SK-N-DZ (cell line): ENCODE data around the gene NOL6.
"Not testable (repeated sequence)": the region's sequence is repeated elsewhere in the genome, so short reads cannot be mapped to it uniquely, and the experiment has no call there.

ENCODE experiments used
- DNase-seq: peaks from one replicate; pipeline ENCODE4 v3.0.0-alpha.2; 2015; ENCODE audit warnings: low spot score

NOL6 gene

DNA sequence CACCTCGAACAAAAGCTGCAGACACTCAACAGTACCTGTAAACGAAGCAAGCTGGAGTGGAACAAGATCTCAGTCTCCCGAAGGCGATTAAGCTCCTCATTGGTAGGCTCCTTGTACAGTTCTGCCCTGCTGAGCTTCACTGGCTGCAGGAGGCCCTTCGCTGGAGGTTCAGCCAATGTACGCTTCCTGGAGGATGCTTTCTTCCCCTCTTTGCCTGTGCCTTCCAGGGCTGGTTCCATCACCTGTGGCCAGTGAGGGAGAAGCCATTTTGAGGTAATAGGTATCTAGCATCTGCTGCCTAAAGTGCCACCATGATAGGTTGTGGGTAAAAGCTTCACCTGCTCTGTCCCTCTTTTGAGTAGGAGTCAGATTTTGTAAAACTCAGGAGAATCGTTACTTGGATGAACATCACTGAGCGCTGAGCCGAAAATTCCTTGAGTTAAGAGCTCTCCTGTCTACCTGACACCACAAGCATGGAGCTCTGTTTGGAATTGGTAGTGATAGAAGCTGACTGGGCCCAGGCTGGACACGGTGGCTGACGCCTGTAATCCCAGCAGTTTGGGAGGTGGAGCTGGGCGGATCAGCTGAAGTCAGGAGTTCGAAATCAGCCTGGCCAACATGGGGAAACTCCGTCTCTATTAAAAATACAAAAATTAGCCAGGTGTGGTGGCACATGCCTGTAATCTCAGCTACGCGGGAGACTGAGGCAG is 1.4 kb downstream of the NOL6 start:
- DNase-seq: no peak

DNA sequence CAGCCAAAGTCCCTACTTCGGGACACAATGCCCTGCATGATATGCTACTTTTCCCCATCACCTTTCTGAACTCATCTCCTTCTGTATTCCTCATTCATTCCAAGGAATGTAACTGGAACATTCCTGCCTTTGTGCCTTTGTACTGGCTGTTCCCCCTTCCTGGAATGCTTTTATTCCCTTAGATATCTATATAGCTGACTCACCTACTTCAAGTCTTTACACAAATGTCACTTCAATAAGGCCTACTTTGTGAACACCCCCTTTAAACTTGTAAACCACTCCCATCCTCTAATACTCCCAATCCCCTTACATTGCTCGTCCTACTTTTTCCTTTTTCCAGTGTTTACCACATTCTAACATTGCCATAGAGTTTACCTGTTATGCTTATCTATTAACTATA is 2.4 kb downstream of the NOL6 start:
- no peak for DNase-seq

GRCh38 chr9:33469891-33470290 is 3.8 kb downstream of the NOL6 start:
- no peak for DNase-seq

- no peak for DNase-seq
Observed at GRCh38 chr9:33468797-33469621, 4.7 kb downstream of the NOL6 start.

DNA sequence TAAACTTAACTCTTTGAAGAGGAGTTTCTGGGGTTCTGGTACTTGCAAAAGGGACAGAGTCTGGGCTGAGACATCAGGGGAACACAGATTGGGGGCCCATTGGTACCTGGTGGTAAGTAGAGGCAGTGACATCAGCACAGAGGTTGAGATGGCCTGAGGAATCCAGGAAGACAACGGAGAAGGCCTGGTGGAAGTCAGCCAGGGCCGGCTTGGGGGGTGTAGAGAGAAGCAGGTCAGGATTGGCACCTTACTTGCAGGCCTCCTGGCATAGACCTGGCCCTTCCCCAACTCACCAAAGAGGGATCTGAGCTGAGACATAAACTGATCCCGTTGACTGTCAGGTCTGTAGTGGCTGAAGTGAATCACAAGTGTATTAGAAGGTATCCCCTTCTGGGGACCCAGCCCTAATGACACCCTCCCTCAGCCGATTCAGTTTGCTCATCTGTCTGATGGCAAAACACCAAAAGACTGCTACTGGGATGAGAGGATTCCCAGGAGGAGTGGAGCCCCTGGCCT is 5.5 kb downstream of the NOL6 start:
- no peak for DNase-seq

DNA sequence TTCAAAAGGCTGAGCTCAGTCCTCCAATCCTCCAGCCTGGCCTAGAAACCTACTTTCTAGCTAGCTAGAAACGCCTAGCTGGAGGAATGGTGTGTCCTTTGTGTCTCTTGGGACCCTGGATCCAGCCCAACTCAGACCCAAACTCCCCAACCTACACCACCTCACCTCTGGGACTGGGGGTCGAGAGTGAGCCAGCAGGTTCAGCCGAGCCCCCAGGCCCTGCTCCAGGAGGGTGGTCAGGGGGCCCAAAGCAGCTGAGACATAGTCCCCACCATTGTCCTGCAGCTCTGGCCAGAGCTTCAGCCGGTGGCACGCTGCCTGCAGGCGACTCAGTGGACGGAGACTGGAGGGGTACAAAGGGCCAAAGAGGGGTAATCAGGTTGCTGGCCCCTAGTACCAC is 6.2 kb downstream of the NOL6 start:
- DNase-seq: no peak

DNA sequence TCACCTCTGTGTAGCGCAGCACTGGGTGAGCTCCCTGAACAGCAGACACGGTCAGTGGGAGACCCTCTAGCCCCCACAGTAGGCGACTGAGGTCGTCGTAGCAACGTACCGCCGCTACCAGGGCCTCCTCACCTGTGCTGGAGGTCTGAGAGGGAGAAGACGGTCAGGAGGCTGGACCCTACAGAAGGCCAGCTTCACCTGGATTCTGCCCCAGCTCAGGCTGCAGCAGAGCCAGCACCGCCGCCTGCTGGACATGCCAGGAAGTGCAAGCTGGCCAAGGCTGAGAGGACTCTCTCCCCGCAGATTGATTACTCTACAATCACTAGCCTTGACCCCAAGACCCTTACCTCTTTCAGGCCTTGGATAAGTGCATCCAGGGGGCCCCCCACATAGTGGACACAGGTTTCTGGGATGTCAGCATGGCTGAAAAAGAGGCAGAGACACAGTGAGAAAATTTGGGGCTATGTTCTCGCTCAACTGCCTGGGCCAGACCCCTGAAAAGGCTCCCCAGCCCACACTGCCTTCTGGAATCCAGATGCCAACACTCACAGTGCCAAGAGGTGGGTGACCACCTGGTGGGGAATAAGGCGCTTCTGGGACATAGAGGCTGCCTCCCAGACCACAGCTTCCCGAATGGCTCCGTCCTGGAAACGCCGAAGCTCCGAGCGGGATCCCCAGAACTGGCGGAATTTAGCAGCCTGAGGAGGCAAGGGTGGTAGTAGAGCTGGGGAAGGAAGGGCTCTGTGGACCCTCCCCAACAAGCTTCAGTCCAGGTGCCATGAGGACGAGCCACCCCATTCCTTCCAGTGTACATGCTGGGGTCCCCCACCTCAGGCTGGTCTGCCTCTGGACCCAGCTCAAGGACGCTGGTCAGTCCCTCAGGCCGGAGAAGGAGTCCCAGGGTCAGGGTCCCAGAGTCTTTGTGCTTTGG is 6.9 kb downstream of the NOL6 start:
- peak; percentile 40 for DNase-seq

GRCh38 chr9:33465596-33466564 is 7.8 kb downstream of the NOL6 start:
- no peak for DNase-seq

DNA sequence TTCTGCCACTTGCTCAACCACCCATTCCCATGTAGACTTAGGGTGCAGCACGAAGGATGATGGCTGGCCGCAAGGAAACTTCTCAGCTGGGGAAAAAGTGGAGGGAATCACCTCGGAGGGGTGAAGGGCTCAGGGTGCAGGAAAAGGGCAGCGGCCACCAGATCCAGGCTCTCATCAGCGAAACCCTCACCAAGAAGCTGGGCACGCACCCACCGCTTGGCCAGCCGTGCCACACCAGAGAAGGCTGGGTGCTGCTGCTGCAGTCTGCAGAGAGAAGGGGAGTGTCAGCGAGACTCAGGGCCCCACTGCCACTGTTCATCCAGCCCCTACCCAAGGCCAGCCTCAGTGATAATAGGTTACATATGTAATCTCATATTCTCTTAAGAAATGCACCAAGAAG is 8.6 kb downstream of the NOL6 start:
- DNase-seq: no peak

DNA sequence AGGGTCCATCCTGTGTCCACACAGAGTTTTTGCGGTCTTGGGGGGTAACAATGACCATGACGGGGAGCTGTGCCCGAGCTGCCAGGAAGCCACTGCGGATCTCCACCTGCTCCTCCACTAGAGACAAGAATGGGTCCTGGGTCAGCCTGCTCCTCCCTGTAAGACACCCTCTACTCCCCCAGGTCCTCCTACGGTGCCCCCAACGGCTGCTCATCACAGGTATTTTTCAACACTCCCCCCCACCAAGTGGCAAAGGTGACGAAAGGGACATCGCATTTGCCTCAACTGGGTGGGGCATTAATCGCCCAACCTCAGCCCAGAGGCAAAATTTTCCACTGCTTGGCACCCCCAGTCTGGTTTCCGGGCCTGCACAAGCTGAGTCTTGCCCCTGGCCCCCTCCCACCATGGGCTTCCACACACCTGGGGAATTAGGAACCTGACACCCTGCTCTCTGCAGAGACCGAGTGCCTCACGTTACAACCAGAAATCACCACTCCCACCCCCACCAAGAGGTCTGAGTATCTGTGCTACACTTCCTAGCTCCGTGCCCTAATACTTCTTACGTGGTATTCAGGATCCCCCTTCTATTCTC is 9.6 kb downstream of the NOL6 start:
- DNase-seq: no peak

DNA sequence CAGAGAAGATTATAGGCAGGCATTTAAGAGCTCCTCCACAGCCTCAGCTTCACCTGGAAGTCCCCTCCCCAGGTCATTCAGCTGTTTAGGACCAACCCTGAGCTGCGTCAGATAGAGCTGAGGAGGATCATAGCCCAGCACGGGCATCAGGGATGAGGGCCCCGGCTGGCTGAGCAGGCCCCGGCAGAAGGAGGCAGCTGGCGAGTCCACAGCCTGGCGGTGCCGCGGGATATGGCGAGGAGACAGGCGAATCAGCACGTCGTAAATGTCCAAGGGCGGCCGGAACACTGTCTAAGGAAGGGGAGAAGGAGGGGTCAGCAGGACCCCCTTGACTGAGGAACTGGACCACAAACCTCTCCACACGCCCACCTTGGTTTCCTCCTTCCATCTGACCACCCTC is 10.6 kb downstream of the NOL6 start:
- DNase-seq: no peak

- DNase-seq: no peak
Observed at GRCh38 chr9:33461492-33461891, 12.2 kb downstream of the NOL6 start.

DNA sequence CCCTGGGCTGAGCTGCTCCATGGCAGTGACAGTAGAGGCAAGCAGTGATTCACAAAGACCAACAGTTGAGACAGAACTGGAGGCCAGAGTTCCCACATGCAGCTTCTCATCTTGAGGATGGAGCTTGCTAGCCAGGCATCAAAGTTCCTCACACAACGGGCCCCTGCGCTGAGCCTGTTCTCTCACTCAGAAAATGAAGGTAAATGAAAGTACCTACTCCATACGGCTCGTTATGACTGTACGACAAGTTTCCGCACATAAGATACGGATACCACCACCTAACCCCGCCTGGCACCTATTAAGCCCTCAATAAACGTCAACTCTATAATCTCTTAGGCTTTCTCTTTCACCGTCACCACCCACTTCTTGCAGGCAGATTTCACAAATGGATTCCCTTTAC is 12.9 kb downstream of the NOL6 start:
- no peak for DNase-seq

DNA sequence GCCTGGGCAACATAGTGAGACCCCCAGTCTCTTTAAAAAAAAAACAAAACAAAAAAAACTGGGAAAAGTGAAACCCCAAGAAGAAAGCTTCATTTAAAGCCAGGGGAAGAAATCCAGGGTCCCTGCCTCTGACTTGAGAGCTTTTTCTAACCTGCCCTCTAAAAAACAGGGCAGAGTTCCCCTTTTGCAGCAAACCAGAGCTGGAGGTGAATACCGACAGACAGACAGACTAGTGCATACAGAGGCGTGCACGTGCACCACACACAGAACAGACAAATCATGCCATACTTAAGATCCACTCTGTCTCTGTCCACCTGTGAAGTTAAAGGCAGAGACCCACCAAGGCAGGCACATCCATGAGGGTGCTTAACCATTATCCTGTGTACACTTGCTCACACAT is 14.6 kb downstream of the NOL6 start:
- DNase-seq: no peak

DNA sequence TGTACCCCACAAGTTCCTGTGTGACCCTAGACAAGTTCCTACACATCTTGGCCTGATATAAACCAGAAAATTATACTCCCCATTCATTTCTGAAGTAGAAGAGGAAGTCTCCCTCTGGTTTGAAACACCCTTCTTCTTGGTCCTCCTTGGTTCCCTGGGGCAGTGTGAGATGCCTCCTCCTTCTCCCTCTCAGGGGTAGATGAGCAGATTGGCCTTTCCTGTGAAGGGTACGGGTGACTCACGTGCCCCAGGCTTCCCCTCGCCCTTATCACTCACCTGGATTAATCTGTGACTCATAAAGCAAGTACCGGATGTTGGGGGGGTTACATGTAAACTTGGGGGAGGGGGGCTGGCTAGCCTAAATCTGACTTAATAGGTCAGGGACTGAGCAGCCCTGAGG is 15.3 kb downstream of the NOL6 start:
- no peak for DNase-seq

GRCh38 chr9:33455945-33456344 is 17.8 kb downstream of the NOL6 start:
- no peak for DNase-seq

DNA sequence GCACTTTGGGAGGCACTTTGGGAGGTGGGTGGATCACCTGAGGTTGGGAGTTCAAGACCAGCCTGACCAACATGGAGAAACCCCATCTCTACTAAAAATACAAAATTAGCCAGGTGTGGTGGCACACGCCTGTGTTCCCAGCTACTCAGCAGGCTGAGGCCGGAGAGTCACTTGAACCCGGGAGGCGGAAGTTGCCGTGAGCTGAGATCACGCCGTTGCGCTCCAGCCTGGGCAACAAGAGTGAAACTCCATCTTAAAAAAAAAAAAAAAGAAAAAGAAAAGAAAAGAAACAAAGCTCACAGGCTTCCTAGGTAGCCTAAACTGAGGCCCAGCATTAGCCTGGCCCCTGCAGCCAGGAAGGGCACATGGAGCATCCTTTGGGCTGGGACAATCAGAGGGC is 18.3 kb downstream of the NOL6 start:
- not testable (repeated sequence) for DNase-seq

GRCh38 chr9:33454661-33455026 is 19.1 kb downstream of the NOL6 start:
- peak; percentile 96 for DNase-seq

DNA sequence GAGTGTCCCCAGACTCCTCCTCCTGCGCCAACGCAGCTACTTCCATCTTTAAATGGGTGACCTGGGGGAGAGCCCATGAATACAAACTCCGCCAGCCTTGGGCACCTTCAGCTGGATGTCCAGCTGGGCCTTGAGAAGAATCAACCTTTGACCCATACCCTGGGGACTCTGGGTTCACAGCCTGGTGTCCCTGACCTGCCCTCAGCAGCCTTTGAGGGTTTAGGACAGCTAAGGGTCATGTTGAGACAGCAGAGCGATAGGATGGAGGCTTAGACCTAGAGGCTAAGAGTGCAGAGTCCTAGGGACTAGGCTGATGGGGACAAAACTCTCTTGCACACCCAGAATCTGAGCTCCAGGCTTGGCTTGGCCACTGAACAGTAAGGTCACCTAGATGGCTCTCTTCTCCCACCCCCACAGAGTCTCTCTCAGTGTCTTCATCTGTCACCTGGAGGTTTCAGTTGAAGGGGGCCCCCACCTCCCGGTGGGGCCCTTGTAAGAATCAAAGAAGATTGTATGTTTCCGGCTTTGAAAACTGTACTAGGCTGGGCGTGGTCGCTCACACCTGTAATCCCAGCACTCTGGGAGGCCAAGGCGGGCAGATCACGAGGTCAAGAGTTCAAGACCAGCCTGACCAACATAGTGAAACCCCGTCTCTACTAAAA is 19.6 kb downstream of the NOL6 start:
- DNase-seq: no peak
